Limb (tissue), 2 donors: ENCODE results near the gene SMARCA2.

ENCODE experiments used
- DNase-seq, 2 donors: peaks; one replicate each; pipeline ENCODE4 v3.0.0-alpha.2; 2016; ENCODE audit errors: extremely low spot score in 2 of 2

Gene SMARCA2

GRCh38 chr9:2242831-2243330, 227.7 kb downstream of the SMARCA2 start:
- DNase-seq, result peak in 1 of 2 donors; percentile 41
